HepG2 (cell line): ENCODE results near the gene MTFR1L. TPM values are rescaled to one million over a fixed set of nuclear protein-coding genes. Genes with fewer than 3 reads are reported as not detected.

Experiments used
- ARNT ChIP-seq: fragments of 450-650 bp; IDR thresholded peaks from 2 replicates; pipeline ENCODE4 v1.6.1; 2017
- CHD4 ChIP-seq: fragments of 200-600 bp; sonication (generic); IDR thresholded peaks from 2 replicates; pipeline ENCODE4 v1.7.0; 2017; ENCODE audit warnings: mild to moderate bottlenecking, low read length, borderline replicate concordance
- ERF ChIP-seq: IDR thresholded peaks from 2 replicates; pipeline ENCODE4 v1.6.1; 2018; ENCODE audit warnings: missing biosample characterization, missing genetic modification reagents
- FOSL2 ChIP-seq: sonication (generic); formaldehyde crosslinking; IDR thresholded peaks from 2 replicates; pipeline ENCODE4 v1.4.0; 2020; ENCODE audit warnings: missing genetic modification reagents
- JDP2 ChIP-seq: sonication (generic); formaldehyde crosslinking; IDR thresholded peaks from 2 replicates; pipeline ENCODE4 v1.8.1; 2022; ENCODE audit warnings: missing genetic modification reagents, borderline replicate concordance
- KLF9 ChIP-seq: IDR thresholded peaks from 2 replicates; pipeline ENCODE4 v1.6.1; 2016; ENCODE audit warnings: low read depth
- MAF1 ChIP-seq: sonication (generic); formaldehyde crosslinking; IDR thresholded peaks from 2 replicates; pipeline ENCODE4 v1.5.0; 2020; ENCODE audit warnings: missing genetic modification reagents, borderline replicate concordance
- MBD4 ChIP-seq: IDR thresholded peaks from 2 replicates; pipeline ENCODE4 v1.6.1; 2012; ENCODE audit warnings: low read length, inconsistent platforms, borderline replicate concordance
- NFE2L1 ChIP-seq: sonication (generic); formaldehyde crosslinking; IDR thresholded peaks from 2 replicates; pipeline ENCODE4 v1.4.0; 2020; ENCODE audit warnings: missing genetic modification reagents, mild to moderate bottlenecking, borderline replicate concordance
- PCBP2 ChIP-seq: fragments of 200-400 bp; formaldehyde crosslinking; optimal IDR thresholded peaks from 2 replicates; pipeline ENCODE3; 2018; ENCODE audit warnings: low read length, low read depth; ENCODE audit not compliant: poor library complexity, severe bottlenecking
- PHF5A ChIP-seq: IDR thresholded peaks from one replicate; pipeline ENCODE4 v1.6.1; 2018; ENCODE audit warnings: low read depth, missing genetic modification reagents; ENCODE audit not compliant: unreplicated experiment
- POLR2AphosphoS5 ChIP-seq: IDR thresholded peaks from 2 replicates; pipeline ENCODE4 v1.6.1; 2012; ENCODE audit warnings: low read depth, low read length
- RFX3 ChIP-seq: IDR thresholded peaks from 2 replicates; pipeline ENCODE4 v1.6.1; 2016; ENCODE audit warnings: missing biosample characterization, missing genetic modification reagents
- SOX6 ChIP-seq, 2 experiments: fragments of 450-650 bp in 1 of 2; sonication (generic) in 1 of 2; formaldehyde crosslinking in 1 of 2; IDR thresholded peaks; 2 replicates each; pipeline versions ENCODE4 v1.4.0 to v1.6.1; 2017 to 2020; ENCODE audit warnings: antibody characterized with exemption in 1 of 2, mild to moderate bottlenecking in 1 of 2, missing genetic modification reagents in 1 of 2
- ZFP36 ChIP-seq: fragments of 150-350 bp; IDR thresholded peaks from 2 replicates; pipeline ENCODE4 v1.6.1; 2018; ENCODE audit warnings: borderline replicate concordance, low read length, low read depth; ENCODE audit not compliant: partially characterized antibody
- ZMYM4 ChIP-seq: sonication (generic); formaldehyde crosslinking; IDR thresholded peaks from 2 replicates; pipeline ENCODE4 v1.8.1; 2023; ENCODE audit warnings: mild to moderate bottlenecking, missing genetic modification reagents
- ZNF337 ChIP-seq: sonication (generic); formaldehyde crosslinking; IDR thresholded peaks from 2 replicates; pipeline ENCODE4 v1.5.1; 2020; ENCODE audit warnings: missing genetic modification reagents, low read depth, mild to moderate bottlenecking, borderline replicate concordance
- ZNF564 ChIP-seq: sonication (generic); formaldehyde crosslinking; IDR thresholded peaks from 2 replicates; pipeline ENCODE4 v1.8.1; 2023; ENCODE audit warnings: mild to moderate bottlenecking, missing genetic modification reagents
- ZNF878 ChIP-seq: sonication (generic); formaldehyde crosslinking; IDR thresholded peaks from 2 replicates; pipeline ENCODE4 v1.8.1; 2023; ENCODE audit warnings: mild to moderate bottlenecking, missing genetic modification reagents, moderate library complexity
- polyA plus RNA-seq, 8 experiments: library from polyadenylated mRNA; depleted of rRNA in 3 of 8; stranded (reverse) in 7 of 8; unstranded in 1 of 8; fragments of >200 nt; fragmentation: Illumina TruSeq in 4 of 8; extraction: Trizol in 4 of 8; gene quantifications; 2 replicates each; pipeline versions ENCODE4 v1.2.1 to v1.2.3, GENCODE V29; 2011 to 2016; ENCODE audit warnings: low read depth in 4 of 8, missing spikeins in 1 of 8, mixed read lengths in 1 of 8; ENCODE audit not compliant: insufficient read depth in 1 of 8
- total RNA-seq, 5 experiments: library from RNA; depleted of rRNA; stranded (reverse); fragments of >200 nt; fragmentation: Illumina TruSeq; extraction: Trizol; gene quantifications; 2 replicates each; pipeline ENCODE4 v1.2.3, GENCODE V29; 2016; ENCODE audit warnings: low read depth in 1 of 5
- TF ChIP-seq, protein P1 (sequence below): IDR thresholded peaks from 2 replicates; pipeline ENCODE4 v1.6.1; 2016; ENCODE audit warnings: low read depth, control low read depth
- TF ChIP-seq, protein P2 (sequence below): sonication (generic); formaldehyde crosslinking; IDR thresholded peaks from 2 replicates; pipeline ENCODE4 v1.9.0; 2021; ENCODE audit warnings: missing genetic modification reagents, mild to moderate bottlenecking, borderline replicate concordance
- TF ChIP-seq, protein P3 (sequence below): IDR thresholded peaks from 2 replicates; pipeline ENCODE4 v1.4.0; 2020; ENCODE audit warnings: mild to moderate bottlenecking, missing genetic modification reagents
- TF ChIP-seq, protein P4 (sequence below): sonication (generic); formaldehyde crosslinking; IDR thresholded peaks from 2 replicates; pipeline ENCODE4 v1.4.0; 2020; ENCODE audit warnings: missing genetic modification reagents, borderline replicate concordance

MTFR1L gene
- total and polyA plus RNA-seq, 2 of the 13 experiments (the other 11 are each of a cell fraction or from before 2014, with no cell fraction given), result 38.0 to 55.7 TPM

DNA sequence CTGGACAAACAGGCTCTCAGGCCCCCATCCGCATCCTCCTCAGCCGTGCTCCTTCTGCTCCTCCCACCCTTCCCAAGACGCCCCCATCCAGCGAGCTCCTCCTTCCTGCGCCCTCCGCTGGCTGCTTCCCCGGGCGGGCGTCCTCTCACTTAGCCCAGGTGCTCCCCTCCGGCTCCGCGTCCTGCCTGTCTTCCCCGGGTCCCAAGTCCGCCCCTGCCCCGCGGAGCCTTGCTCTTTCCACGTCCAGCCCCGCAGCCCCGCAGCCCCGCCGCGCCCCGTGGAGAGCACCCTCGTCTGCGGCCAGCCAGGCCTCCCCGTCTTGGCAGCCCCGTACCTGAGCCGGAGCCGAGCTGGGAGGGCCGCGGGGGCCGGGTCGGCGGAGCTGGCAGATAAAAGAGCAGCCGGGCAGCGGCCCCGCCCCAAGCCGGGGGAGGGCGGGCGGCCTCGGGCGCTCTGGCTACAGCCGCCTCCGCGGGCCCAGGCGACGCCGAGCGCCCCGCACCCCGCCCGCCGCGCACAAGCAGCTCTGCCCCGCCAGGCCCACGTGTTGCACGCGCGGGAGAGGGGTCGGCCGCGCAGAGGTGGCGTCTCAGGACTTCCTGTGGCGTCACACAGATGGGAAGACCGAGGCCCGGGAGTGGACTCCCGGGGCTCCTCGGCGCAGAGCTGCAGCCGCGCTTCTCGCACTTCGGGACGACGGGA, 55.6 kb downstream of the MTFR1L start, which contains the start of gene PAQR7 (continued):
- TF ChIP-seq ZMYM4 (CRISPR knock-in tag), result peak; percentile 64
- TF ChIP-seq ZNF564 (CRISPR knock-in tag), result peak; percentile 68; the same call in 1 of the 2 replicates
- no peak for TF ChIP-seq ARNT
- no peak for TF ChIP-seq CHD4
- TF ChIP-seq POLR2AphosphoS5, result no peak; the same call in none of the 2 replicates
- peak; percentile 66; the same call in 1 of the 2 replicates for TF ChIP-seq JDP2 (CRISPR knock-in tag)
- no peak for TF ChIP-seq KLF9 (CRISPR knock-in tag)
- 0 out of 2 replicates have a peak, but pooled peaks have one; percentile 19 for TF ChIP-seq NFE2L1
- TF ChIP-seq ZNF337 (CRISPR knock-in tag), result no peak
- TF ChIP-seq RFX3 (CRISPR knock-in tag), result no peak
- TF ChIP-seq, protein P1, sequence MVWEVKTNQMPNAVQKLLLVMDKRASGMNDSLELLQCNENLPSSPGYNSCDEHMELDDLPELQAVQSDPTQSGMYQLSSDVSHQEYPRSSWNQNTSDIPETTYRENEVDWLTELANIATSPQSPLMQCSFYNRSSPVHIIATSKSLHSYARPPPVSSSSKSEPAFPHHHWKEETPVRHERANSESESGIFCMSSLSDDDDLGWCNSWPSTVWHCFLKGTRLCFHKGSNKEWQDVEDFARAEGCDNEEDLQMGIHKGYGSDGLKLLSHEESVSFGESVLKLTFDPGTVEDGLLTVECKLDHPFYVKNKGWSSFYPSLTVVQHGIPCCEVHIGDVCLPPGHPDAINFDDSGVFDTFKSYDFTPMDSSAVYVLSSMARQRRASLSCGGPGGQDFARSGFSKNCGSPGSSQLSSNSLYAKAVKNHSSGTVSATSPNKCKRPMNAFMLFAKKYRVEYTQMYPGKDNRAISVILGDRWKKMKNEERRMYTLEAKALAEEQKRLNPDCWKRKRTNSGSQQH (CRISPR knock-in tag), result peak; percentile 54; the same call in 1 of the 2 replicates
- TF ChIP-seq FOSL2 (CRISPR knock-in tag), result peak; percentile 41; the same call in 1 of the 2 replicates
- TF ChIP-seq MAF1, result no peak
- TF ChIP-seq, protein P2, sequence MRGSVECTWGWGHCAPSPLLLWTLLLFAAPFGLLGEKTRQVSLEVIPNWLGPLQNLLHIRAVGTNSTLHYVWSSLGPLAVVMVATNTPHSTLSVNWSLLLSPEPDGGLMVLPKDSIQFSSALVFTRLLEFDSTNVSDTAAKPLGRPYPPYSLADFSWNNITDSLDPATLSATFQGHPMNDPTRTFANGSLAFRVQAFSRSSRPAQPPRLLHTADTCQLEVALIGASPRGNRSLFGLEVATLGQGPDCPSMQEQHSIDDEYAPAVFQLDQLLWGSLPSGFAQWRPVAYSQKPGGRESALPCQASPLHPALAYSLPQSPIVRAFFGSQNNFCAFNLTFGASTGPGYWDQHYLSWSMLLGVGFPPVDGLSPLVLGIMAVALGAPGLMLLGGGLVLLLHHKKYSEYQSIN (CRISPR knock-in tag), result no peak
- TF ChIP-seq, protein P3, sequence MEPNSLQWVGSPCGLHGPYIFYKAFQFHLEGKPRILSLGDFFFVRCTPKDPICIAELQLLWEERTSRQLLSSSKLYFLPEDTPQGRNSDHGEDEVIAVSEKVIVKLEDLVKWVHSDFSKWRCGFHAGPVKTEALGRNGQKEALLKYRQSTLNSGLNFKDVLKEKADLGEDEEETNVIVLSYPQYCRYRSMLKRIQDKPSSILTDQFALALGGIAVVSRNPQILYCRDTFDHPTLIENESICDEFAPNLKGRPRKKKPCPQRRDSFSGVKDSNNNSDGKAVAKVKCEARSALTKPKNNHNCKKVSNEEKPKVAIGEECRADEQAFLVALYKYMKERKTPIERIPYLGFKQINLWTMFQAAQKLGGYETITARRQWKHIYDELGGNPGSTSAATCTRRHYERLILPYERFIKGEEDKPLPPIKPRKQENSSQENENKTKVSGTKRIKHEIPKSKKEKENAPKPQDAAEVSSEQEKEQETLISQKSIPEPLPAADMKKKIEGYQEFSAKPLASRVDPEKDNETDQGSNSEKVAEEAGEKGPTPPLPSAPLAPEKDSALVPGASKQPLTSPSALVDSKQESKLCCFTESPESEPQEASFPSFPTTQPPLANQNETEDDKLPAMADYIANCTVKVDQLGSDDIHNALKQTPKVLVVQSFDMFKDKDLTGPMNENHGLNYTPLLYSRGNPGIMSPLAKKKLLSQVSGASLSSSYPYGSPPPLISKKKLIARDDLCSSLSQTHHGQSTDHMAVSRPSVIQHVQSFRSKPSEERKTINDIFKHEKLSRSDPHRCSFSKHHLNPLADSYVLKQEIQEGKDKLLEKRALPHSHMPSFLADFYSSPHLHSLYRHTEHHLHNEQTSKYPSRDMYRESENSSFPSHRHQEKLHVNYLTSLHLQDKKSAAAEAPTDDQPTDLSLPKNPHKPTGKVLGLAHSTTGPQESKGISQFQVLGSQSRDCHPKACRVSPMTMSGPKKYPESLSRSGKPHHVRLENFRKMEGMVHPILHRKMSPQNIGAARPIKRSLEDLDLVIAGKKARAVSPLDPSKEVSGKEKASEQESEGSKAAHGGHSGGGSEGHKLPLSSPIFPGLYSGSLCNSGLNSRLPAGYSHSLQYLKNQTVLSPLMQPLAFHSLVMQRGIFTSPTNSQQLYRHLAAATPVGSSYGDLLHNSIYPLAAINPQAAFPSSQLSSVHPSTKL (CRISPR knock-in tag), result peak; percentile 63
- TF ChIP-seq SOX6 (IDR thresholded peaks at IDR 0.05), result no peak
- TF ChIP-seq SOX6 (CRISPR knock-in tag; IDR thresholded peaks at IDR 0.05), result 0 out of 2 replicates have a peak, but pooled peaks have one; percentile 4
- TF ChIP-seq, protein P4, sequence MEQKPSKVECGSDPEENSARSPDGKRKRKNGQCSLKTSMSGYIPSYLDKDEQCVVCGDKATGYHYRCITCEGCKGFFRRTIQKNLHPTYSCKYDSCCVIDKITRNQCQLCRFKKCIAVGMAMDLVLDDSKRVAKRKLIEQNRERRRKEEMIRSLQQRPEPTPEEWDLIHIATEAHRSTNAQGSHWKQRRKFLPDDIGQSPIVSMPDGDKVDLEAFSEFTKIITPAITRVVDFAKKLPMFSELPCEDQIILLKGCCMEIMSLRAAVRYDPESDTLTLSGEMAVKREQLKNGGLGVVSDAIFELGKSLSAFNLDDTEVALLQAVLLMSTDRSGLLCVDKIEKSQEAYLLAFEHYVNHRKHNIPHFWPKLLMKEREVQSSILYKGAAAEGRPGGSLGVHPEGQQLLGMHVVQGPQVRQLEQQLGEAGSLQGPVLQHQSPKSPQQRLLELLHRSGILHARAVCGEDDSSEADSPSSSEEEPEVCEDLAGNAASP, result peak; percentile 69; the same call in 1 of the 2 replicates
- TF ChIP-seq ZFP36, result no peak
- TF ChIP-seq ERF (CRISPR knock-in tag), result peak; percentile 94
- peak; percentile 39 for TF ChIP-seq PHF5A (CRISPR knock-in tag)
- no peak for TF ChIP-seq PCBP2
- no peak for TF ChIP-seq MBD4
- TF ChIP-seq ZNF878 (CRISPR knock-in tag), result peak; percentile 93
